IMR-90 (cell line): ENCODE measurements around the gene ADAMTS14. TPM values are rescaled to one million over a fixed set of nuclear protein-coding genes. Genes with fewer than 3 reads are reported as not detected.

Experiments
- ATAC-seq: fragments of 200-7000 bp; cut with Tn5 transposase; 2 replicates; pipeline ENCODE4 v1.9.1; 2020; ENCODE audit warnings: low read depth, mild to moderate bottlenecking, moderate library complexity
- BruUV-seq: library from RNA; stranded (reverse); fragments of 400-500 nt; replicated peaks from 2 replicates; lab custom pipeline; 2021; lab: Mats Ljungman, UMichigan
- CTCF ChIA-PET: fragments of 300-600 bp; formaldehyde crosslinking; extraction: SDS; loops from one replicate; lab custom pipeline; 2021; ENCODE audit warnings: antibody characterized with exemption; lab: Yijun Ruan, JAX
- POLR2A ChIA-PET: fragments of 300-600 bp; sonication (Branson Sonifier 250); formaldehyde crosslinking; loops from one replicate; lab custom pipeline; 2022; ENCODE audit warnings: antibody characterized with exemption; ENCODE audit not compliant: unreplicated experiment; lab: Charles Lee
- DNase-seq: peaks from one replicate; pipeline ENCODE4 v3.0.0; 2013
- H2AFZ ChIP-seq: replicated peaks from 2 replicates; pipeline ENCODE3; 2013; ENCODE audit warnings: low read length, mild to moderate bottlenecking; ENCODE audit not compliant: poor library complexity
- H2AK5ac ChIP-seq: 2 replicates; pipeline ENCODE4 v1.6.1; 2013; ENCODE audit warnings: low read depth, low read length, inconsistent platforms
- H2AK9ac ChIP-seq: replicated peaks from 2 replicates; pipeline ENCODE3; 2013; ENCODE audit warnings: mild to moderate bottlenecking, low read depth, low read length, moderate library complexity; ENCODE audit not compliant: poor library complexity
- H2BK120ac ChIP-seq: 2 replicates; pipeline ENCODE4 v1.6.1; 2013; ENCODE audit warnings: low read depth, low read length, inconsistent platforms
- H2BK15ac ChIP-seq: 3 replicates; pipeline ENCODE4 v1.6.1; 2013; ENCODE audit warnings: low read depth, low read length, inconsistent platforms
- H2BK20ac ChIP-seq: 2 replicates; pipeline ENCODE4 v1.6.1; 2013; ENCODE audit warnings: low read depth, mild to moderate bottlenecking, inconsistent platforms, low read length, moderate library complexity
- H2BK5ac ChIP-seq: 2 replicates; pipeline ENCODE4 v1.6.1; 2013; ENCODE audit warnings: mild to moderate bottlenecking, low read depth, low read length, inconsistent platforms; ENCODE audit not compliant: poor library complexity, severe bottlenecking
- H3K14ac ChIP-seq: replicated peaks from 2 replicates; pipeline ENCODE4 v1.6.1; 2013; ENCODE audit warnings: low read depth, low read length, inconsistent platforms
- H3K18ac ChIP-seq: 2 replicates; pipeline ENCODE4 v1.6.1; 2013; ENCODE audit warnings: low read depth, low read length, control low read depth
- H3K23ac ChIP-seq: 2 replicates; pipeline ENCODE4 v1.6.1; 2013; ENCODE audit warnings: low read depth, low read length, inconsistent platforms
- H3K27ac ChIP-seq: 2 replicates; pipeline ENCODE4 v1.5.1; 2013; ENCODE audit warnings: mild to moderate bottlenecking, control low read depth, low read length; ENCODE audit not compliant: insufficient read depth
- H3K27me3 ChIP-seq: 2 replicates; pipeline ENCODE4 v1.6.1; 2013; ENCODE audit warnings: low read length; ENCODE audit not compliant: control insufficient read depth, insufficient read depth
- H3K36me3 ChIP-seq: 2 replicates; pipeline ENCODE4 v1.6.1; 2013; ENCODE audit warnings: low read length, mixed read lengths; ENCODE audit not compliant: control insufficient read depth, insufficient read depth
- H3K4ac ChIP-seq: 2 replicates; pipeline ENCODE4 v1.6.1; 2013; ENCODE audit warnings: low read depth, low read length, inconsistent platforms
- H3K4me1 ChIP-seq: 2 replicates; pipeline ENCODE4 v1.6.1; 2013; ENCODE audit warnings: low read length, mixed read lengths; ENCODE audit not compliant: control insufficient read depth, insufficient read depth
- H3K4me2 ChIP-seq: 2 replicates; pipeline ENCODE4 v1.6.1; 2013; ENCODE audit warnings: low read depth, mild to moderate bottlenecking, control low read depth, low read length, moderate library complexity
- H3K4me3 ChIP-seq: 2 replicates; pipeline ENCODE4 v1.5.1; 2013; ENCODE audit warnings: low read depth, mild to moderate bottlenecking, control low read depth, low read length, moderate library complexity; ENCODE audit not compliant: insufficient read depth
- H3K56ac ChIP-seq: 2 replicates; pipeline ENCODE4 v1.6.1; 2013; ENCODE audit warnings: low read length, inconsistent platforms; ENCODE audit not compliant: insufficient read depth; ENCODE audit errors: extremely low read depth
- H3K79me1 ChIP-seq, 2 experiments: 2 replicates each; pipeline ENCODE4 v1.6.1; 2013; ENCODE audit warnings: low read length in 2 of 2, inconsistent platforms in 1 of 2, low read depth in 1 of 2
- H3K9ac ChIP-seq: 2 replicates; pipeline ENCODE4 v1.6.1; 2013; ENCODE audit warnings: low read depth, low read length, control low read depth
- H3K9me1 ChIP-seq: 2 replicates; pipeline ENCODE4 v1.6.1; 2013; ENCODE audit warnings: low read length, inconsistent platforms; ENCODE audit not compliant: insufficient read depth
- H3K9me3 ChIP-seq: 2 replicates; pipeline ENCODE4 v1.6.1; 2013; ENCODE audit warnings: low read length; ENCODE audit not compliant: control insufficient read depth, insufficient read depth
- H4K20me1 ChIP-seq: 2 replicates; pipeline ENCODE4 v1.6.1; 2013; ENCODE audit warnings: low read length, inconsistent platforms; ENCODE audit not compliant: insufficient read depth
- H4K5ac ChIP-seq: 2 replicates; pipeline ENCODE4 v1.6.1; 2013; ENCODE audit warnings: mild to moderate bottlenecking, low read depth, low read length, control low read depth
- H4K8ac ChIP-seq, 2 experiments: 2 replicates each; pipeline ENCODE4 v1.6.1; 2013; ENCODE audit warnings: low read depth in 2 of 2, low read length in 2 of 2, control low read depth in 1 of 2, inconsistent platforms in 1 of 2
- H4K91ac ChIP-seq: 2 replicates; pipeline ENCODE4 v1.6.1; 2013; ENCODE audit warnings: low read depth, low read length, inconsistent platforms; ENCODE audit not compliant: insufficient read depth
- CHD1 ChIP-seq: IDR thresholded peaks from 2 replicates; pipeline ENCODE4 v1.6.1; 2012; ENCODE audit warnings: low read depth, low read length, improper control_type of control experiment
- RFX5 ChIP-seq: IDR thresholded peaks from 2 replicates; pipeline ENCODE4 v1.8.0; 2012; ENCODE audit warnings: low read depth, mild to moderate bottlenecking, low read length, moderate library complexity
- SMC3 ChIP-seq: fragments of 150-350 bp; IDR thresholded peaks from 2 replicates; pipeline ENCODE4 v1.6.1; 2016; ENCODE audit warnings: low read depth, mild to moderate bottlenecking, antibody characterized with exemption, low read length, moderate library complexity
- WGBS, 2 experiments: methylation state at CpG; one replicate each; pipeline versions ENCODE4 v1.1.5 to v1.1.7; 2013; ENCODE audit warnings: missing lambda C conversion rate in 2 of 2; ENCODE audit not compliant: insufficient read length in 1 of 2; ENCODE audit errors: extremely low coverage in 2 of 2; 5-methylcytosine and 5-hydroxymethylcytosine counted together
- dilution Hi-C: fragments of 300-500 bp; cut with HindIII; formaldehyde crosslinking; loops from one replicate; pipeline ENCODE4 v1.14.3; 2018; ENCODE audit warnings: low sequenced_read_pairs; ENCODE audit not compliant: unreplicated experiment
- in situ Hi-C: fragments of 300-500 bp; cut with MboI; formaldehyde crosslinking; loops from 3 replicates; pipeline ENCODE4 v1.14.3; 2019; ENCODE audit warnings: low sequenced_read_pairs, inconsistent platforms, mixed read lengths
- intact Hi-C: fragments of 100-400 bp; cut with micrococcal nuclease; formaldehyde crosslinking; loops from 2 replicates; pipeline ENCODE4 v1.10.0; 2022
- polyA plus RNA-seq, 3 experiments: library from polyadenylated mRNA; depleted of rRNA; stranded (reverse); fragments of >200 nt; gene quantifications; 2 replicates each; pipeline ENCODE4 v1.2.3, GENCODE V29; 2012; ENCODE audit warnings: low replicate concordance in 1 of 3
- total RNA-seq: library from RNA; depleted of rRNA; stranded (reverse); fragments of >200 nt; gene quantifications from 2 replicates; pipeline ENCODE4 v1.2.3, GENCODE V29; 2012
- TF ChIP-seq, protein P1 (sequence below): fragments of 150-350 bp; IDR thresholded peaks from 2 replicates; pipeline ENCODE4 v1.6.1; 2016; ENCODE audit warnings: low read depth, mild to moderate bottlenecking, low read length, moderate library complexity, borderline replicate concordance
- TF ChIP-seq, protein P2 (sequence below): conservative IDR thresholded peaks from 2 replicates; pipeline ENCODE4 v1.5.1; 2012; ENCODE audit warnings: mild to moderate bottlenecking, low read depth, low read length, improper control_type of control experiment

ADAMTS14 gene
- total and polyA plus RNA-seq, 2 of the 4 experiments (the other 2 are of a cell fraction) = under 0.01 to 0.31 TPM

DNA sequence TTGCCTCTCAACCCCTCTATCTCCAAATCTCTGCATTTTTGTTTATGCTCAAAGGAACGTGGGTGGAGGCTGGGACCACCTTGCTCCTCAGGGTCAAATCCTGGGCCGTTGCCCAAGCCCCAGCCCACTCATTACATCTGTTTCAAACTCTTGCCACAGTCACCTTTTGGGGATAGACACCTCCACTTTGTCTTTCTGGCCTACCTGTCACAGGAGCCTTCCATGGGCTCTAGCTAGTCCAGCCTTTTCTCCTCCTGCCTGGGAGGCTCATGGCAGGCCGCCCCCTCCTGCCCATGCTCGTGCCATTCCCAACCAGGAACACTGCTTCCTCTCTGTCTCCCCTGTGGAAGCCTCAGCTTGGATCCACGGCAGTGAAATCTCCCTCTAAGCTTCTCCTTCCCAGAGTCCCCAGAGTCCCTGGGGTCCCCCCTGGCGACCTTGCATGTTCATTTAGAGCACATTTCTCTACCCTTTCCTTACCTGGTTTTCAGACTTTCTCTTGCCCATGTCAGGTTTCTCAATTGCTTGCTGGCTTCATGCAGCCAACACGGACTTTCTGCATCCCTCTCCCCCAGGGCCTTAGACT lies 2.5 kb upstream of the ADAMTS14 start:
- no peak overlapping the region for H2BK20ac ChIP-seq
- no peak overlapping the region for H4K8ac ChIP-seq
- no peak overlapping the region for H2BK5ac ChIP-seq
- POLR2A ChIA-PET = no interaction called here
- intact Hi-C loops (loop anchor here (5.0 kb wide), 1 partner anchor 118 kb away; no protein-coding TSS in a partner anchor), dilution Hi-C loops (no loop called here), in situ Hi-C loops (no loop called here)
- no TSS peak for BruUV-seq
- no peak overlapping the region for H2AFZ ChIP-seq
- H3K4me1 ChIP-seq = peaks cover 9% of the 10 kb centered on the region
- TF ChIP-seq, protein P1, sequence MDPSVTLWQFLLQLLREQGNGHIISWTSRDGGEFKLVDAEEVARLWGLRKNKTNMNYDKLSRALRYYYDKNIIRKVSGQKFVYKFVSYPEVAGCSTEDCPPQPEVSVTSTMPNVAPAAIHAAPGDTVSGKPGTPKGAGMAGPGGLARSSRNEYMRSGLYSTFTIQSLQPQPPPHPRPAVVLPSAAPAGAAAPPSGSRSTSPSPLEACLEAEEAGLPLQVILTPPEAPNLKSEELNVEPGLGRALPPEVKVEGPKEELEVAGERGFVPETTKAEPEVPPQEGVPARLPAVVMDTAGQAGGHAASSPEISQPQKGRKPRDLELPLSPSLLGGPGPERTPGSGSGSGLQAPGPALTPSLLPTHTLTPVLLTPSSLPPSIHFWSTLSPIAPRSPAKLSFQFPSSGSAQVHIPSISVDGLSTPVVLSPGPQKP = no peak
- TF ChIP-seq, protein P2, sequence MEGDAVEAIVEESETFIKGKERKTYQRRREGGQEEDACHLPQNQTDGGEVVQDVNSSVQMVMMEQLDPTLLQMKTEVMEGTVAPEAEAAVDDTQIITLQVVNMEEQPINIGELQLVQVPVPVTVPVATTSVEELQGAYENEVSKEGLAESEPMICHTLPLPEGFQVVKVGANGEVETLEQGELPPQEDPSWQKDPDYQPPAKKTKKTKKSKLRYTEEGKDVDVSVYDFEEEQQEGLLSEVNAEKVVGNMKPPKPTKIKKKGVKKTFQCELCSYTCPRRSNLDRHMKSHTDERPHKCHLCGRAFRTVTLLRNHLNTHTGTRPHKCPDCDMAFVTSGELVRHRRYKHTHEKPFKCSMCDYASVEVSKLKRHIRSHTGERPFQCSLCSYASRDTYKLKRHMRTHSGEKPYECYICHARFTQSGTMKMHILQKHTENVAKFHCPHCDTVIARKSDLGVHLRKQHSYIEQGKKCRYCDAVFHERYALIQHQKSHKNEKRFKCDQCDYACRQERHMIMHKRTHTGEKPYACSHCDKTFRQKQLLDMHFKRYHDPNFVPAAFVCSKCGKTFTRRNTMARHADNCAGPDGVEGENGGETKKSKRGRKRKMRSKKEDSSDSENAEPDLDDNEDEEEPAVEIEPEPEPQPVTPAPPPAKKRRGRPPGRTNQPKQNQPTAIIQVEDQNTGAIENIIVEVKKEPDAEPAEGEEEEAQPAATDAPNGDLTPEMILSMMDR = no peak
- no peak for TF ChIP-seq CHD1
- TF ChIP-seq RFX5 = no peak
- TF ChIP-seq SMC3 = no peak
- no peak overlapping the region for H2BK15ac ChIP-seq
- no peak for DNase-seq
- no peak overlapping the region for H4K5ac ChIP-seq
- peaks cover 5% of the 10 kb centered on the region for H3K9me1 ChIP-seq
- H3K9ac ChIP-seq = no peak overlapping the region
- CTCF ChIA-PET = no interaction called here
- no peak overlapping the region for H4K91ac ChIP-seq
- peaks cover 8% of the 10 kb centered on the region for H3K27me3 ChIP-seq
- no peaks in the 10 kb centered on the region for H3K9me3 ChIP-seq
- no peaks in the 10 kb centered on the region for H3K79me1 ChIP-seq
- H3K4ac ChIP-seq = no peak overlapping the region
- no peak overlapping the region for H2BK120ac ChIP-seq
- no peak overlapping the region for H2AK5ac ChIP-seq
- H3K4me2 ChIP-seq = no peak overlapping the region
- WGBS, 2 experiments = 78% methylated on average over 4 of the region's 7 CpGs; no CpG with 5 or more reads in 1 of the 2 experiments
- H3K23ac ChIP-seq = no peak overlapping the region
- H4K20me1 ChIP-seq = no peaks in the 10 kb centered on the region
- ATAC-seq = no peak
- no peak overlapping the region for H3K14ac ChIP-seq
- H3K36me3 ChIP-seq = no peaks in the 10 kb centered on the region
- no peak overlapping the region for H3K27ac ChIP-seq
- no peak overlapping the region for H2AK9ac ChIP-seq
- no peak overlapping the region for H3K18ac ChIP-seq
- H3K4me3 ChIP-seq = no peak overlapping the region
- H3K56ac ChIP-seq = no peak overlapping the region
